HG03025 (cell line): ENCODE data around the gene SLC17A7.
"Not testable (repeated sequence)": the region's sequence is repeated elsewhere in the genome, so short reads cannot be mapped to it uniquely, and the experiment has no call there.

Source experiments
- ATAC-seq: cut with Tn5 transposase; IDR thresholded peaks from one replicate; pipeline ENCODE4 v1.9.1; 2021; ENCODE audit warnings: mild to moderate bottlenecking, moderate library complexity; ENCODE audit not compliant: unreplicated experiment, low FRiP score

SLC17A7 gene

DNA sequence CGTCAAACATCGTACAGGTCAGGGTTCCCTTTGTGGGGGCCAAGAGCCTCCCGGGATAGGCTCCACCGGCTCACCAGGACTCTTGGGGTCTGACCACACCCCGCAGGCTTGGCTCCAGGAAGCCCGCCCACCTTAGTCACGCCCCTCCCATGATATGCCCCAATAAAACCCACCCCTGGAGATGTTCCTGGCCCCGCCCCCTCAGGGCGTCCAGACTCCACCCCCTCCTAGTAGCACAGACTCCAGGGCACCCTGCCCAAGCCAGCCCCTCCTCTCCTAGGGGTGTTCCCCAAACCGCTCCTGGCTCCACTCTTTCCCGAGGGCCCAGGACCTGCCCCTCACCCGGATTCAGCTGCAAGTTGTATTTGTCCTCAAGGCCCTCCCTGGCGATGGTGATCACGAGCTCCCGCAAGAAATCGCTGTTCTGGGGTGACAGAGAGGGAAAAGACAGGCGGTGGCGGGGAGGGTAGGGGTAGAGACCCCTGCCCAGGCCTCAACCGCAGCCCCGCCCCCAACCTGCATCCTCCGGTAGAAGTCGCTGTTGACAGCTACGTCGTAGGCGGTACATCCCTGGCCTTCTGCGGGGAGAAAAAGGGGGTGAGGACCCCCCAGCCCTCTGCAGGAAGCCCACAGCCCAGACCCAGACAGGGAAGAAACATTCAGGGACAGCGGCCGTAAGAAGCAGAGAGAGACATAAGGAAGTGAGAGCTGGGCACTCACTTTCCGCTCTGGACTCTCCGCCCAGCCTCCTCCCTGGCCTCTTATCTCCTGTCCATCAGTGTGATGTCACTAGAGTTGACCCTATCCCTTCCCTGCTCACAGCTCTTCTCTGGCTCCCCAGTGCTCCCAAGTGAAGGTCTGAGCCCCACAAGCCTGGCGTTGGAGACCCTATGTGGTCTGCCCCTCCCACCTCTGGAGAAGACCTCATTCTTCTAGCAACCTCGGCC, 6.4 kb upstream of the SLC17A7 start:
- no peak for ATAC-seq

- no peak for ATAC-seq
Measured at GRCh38 chr19:49445997-49446396, 4.7 kb upstream of the SLC17A7 start.

DNA sequence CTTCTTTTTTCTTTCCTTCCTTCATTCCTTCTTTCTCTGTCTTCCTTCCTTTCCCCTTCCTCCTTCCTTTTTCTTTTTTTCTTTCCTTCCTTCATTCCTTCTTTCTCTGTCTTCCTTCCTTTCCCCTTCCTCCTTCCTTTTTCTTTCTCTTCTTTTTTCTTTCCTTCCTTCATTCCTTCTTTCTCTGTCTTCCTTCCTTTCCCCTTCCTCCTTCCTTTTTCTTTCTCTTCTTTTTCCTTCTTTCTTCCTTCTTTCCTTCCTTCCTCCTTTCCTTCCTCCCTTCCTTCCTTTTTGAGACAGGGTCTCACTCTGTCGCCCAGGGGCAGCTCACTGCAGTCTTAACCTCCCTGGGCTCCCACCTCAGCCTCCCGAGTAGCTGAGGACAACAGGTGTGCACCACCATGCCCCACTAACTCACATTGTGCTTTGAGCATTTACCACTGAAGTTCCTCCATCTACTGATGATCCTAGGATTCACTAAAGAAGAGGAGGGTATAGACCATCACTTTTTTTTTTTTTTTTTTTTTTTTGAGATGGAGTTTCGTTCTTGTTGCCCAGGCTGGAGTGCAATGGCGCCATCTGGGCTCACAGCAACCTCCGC, 2.9 kb upstream of the SLC17A7 start:
- ATAC-seq = not testable (repeated sequence)

DNA sequence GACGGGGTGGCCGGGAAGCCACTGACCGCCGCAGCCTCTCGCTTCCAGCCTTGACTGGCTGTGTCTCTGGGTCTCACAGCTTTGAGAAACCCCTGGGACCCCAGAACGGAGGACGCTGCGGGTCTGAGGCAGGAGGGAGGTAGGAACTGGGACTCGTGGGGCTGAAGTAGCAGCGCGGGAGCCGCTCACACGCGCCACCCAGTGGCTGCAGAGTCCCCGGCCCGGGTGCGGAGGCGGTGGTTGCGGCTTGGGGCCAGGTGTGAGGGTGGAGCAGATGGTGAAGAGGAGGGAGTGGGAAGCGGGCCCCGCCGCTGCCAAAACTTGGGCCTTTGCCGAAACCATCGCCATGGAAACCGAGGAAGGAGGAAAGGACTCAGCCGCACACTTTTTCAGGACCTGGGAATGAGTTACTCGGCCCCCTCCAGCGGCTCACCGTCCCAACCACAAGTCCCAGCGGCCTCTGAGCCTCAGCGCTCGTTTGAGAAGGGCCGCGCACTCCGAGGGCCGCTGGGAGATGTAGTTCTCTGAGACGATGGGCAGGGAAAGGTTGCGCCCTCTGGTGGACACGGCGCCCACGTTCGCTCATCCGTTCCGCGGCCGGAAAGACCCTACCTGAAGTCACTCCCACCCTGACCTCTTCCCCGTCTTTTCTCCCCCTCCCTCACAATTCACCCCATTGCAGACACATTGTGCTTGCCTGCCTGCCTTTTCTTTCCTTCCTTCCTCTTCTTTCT, 2.2 kb upstream of the SLC17A7 start:
- ATAC-seq = peak; percentile 73

DNA sequence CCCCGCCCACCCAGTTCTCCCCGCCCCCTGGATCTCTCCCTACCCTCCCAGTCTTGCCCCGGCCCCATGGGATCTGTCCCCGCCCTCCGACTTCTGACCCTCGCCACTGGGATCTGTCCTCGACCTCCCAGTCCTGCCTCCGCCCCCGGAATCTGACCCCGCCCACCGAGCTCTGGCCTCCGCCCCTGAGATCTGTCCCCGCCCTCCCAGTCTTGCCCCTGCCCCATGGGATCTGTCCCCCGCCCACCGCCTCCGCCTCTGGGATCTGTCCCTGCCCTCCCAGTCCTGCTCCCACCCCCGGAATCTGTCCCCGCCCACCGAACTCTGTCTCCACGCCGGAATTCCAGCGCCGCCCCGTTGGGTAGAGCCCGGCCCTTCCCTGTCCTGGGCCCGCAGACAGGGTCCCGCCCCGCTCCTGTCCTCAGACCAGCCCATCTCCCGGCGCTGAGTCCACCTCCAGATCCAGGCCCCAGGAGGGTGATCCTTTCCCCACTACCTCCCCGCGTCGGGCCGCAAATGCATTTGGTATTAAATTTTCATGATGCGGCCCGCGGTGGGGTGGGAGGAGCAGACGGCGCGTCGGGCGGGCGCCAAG, 1.5 kb upstream of the SLC17A7 start:
- ATAC-seq = peak; percentile 11

DNA sequence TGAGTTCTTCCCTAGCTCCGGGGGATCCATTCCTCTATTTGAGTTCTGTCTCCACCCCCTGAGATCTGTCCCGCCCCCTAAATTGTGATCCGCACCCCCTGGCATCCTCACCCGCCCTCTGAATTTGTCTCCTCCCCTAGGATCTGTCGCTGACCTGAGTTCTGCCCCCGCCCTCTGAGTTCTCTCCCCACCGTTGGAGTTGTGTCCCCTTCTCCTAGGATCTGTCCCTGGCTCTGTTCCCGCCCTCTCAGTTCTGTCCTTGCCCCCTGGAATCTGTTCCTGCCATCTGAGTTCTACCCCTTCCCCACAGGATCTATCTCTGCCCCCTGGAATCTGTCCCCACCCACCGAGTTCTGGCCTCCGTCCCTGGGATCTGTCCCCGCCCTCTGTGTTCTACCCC, 1.0 kb upstream of the SLC17A7 start:
- no peak for ATAC-seq

GRCh38 chr19:49441960-49442350, 628 bp upstream of the SLC17A7 start:
- ATAC-seq = no peak

GRCh38 chr19:49440439-49441209, 703 bp downstream of the SLC17A7 start:
- ATAC-seq = no peak

DNA sequence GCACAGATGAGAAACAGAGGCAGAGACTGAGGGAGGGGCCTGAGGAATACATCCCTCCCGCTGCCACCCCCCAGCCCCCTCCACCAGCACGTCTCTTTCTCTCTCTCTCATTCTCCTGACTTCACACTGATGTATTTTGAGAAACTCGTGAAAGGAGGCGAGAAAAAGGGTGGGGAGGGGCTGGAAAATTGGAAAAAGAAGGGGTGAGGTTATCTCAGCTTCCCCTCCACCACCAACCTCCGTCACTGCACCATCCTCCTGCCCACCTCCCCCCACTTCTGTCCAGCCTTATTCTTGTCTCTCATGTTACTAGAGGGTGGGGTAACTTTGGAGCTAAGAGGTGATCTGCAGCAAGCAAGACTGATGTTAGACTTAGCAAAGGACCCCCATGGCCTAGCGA, 1.5 kb downstream of the SLC17A7 start:
- ATAC-seq = no peak

DNA sequence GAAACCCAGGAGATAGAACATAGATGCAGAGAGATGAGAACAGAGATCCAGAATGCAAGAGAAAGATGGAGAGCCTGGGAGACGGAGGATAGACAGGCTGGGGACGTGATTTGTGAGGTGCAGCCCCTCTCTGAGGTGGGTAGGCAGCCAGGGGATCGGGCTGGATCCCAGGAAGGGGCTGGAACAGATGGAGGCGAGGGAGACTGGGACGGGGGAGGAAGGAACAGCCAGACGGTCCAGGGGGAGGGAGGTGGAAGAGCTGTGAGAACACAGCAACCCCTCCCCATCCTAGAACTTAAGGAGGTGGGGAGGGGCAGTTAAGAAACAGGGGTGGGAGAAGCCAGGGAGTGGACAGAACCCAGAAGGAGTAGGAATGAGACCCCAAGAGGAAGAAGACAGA, 3.1 kb downstream of the SLC17A7 start:
- no peak for ATAC-seq

GRCh38 chr19:49437231-49437630, 4.1 kb downstream of the SLC17A7 start:
- no peak for ATAC-seq

- ATAC-seq = no peak
Measured at GRCh38 chr19:49436381-49437017, 4.8 kb downstream of the SLC17A7 start.

- no peak for ATAC-seq
Measured at GRCh38 chr19:49435670-49436069, 5.7 kb downstream of the SLC17A7 start.

- no peak for ATAC-seq
Measured at GRCh38 chr19:49434907-49435583, 6.3 kb downstream of the SLC17A7 start.

DNA sequence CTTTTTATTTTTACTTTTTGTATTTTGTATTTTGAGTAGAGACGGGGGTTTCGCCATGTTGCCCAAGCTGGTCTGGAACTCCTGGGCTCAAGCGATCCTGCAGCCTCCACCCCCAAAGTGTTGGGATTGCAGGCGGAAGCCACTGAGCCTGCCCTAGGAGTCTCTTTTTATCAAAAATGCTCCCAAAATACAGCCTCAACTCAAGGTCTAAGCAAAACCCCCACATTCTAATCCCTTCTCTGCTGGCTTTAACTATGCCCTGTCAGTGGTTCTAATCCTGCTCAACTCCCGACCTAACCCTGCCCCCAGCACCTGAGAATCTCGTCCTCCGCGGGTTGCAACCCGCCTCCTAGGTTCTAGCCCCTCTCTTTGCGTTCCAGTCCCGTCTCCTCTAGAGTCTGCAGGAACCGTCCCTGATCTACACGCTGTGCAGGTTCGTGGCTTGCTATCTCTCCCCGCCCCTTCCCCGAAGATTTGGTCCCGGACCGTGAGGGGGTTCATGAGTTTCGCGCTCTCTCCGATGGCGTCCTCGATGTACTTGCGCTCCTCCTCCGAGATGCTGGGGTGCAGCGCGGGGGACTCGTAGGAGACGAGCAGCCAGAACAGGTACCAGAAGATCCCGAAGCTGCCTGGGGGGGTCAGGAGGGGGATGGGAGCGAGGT, 8.0 kb downstream of the SLC17A7 start:
- ATAC-seq = no peak

- no peak for ATAC-seq
Measured at GRCh38 chr19:49432141-49433073, 8.9 kb downstream of the SLC17A7 start.

DNA sequence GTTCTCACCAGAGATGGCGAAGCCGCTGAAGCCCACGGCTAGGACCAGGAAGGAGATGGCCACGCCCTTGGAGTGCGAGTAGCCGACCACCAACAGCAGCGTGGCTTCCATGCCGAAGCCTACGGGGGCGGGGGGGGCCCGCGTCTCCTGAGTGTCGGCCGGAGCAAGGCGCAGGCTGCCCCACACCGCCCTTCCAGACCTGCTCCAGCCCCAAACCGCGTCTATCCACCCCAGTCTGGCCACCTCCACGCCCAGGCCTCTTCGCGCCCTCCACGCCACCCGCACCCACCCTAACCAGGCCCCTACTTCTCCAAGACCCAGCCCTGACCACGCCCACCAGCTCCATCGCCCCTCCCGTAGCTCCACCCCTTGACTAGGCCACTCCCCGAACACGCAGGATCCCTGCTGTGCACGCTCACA, 10.0 kb downstream of the SLC17A7 start:
- no peak for ATAC-seq
